Progenitor cell of endocrine pancreas (in vitro differentiated cells): ENCODE measurements around the gene CCDC148. TPM values are rescaled to one million over a fixed set of nuclear protein-coding genes. Genes with fewer than 3 reads are reported as not detected.

ENCODE experiments used
- DNase-seq: peaks from one replicate; pipeline ENCODE4 v3.0.0; 2021; ENCODE audit warnings: low spot score; ENCODE audit not compliant: unreplicated experiment
- H3K27ac Mint-ChIP-seq: 2 replicates; pipeline ENCODE4 v1.8.0; 2021; ENCODE audit warnings: mild to moderate bottlenecking, moderate library complexity, mixed read lengths
- H3K27me3 Mint-ChIP-seq: 2 replicates; pipeline ENCODE4 v1.8.0; 2021; ENCODE audit warnings: mixed read lengths
- H3K36me3 Mint-ChIP-seq: 2 replicates; pipeline ENCODE4 v1.8.0; 2022; ENCODE audit warnings: mixed read lengths; ENCODE audit not compliant: insufficient read depth
- H3K4me1 Mint-ChIP-seq: 2 replicates; pipeline ENCODE4 v1.8.0; 2021; ENCODE audit warnings: low read depth, mixed read lengths
- H3K4me3 Mint-ChIP-seq: 2 replicates; pipeline ENCODE4 v1.8.0; 2021; ENCODE audit warnings: low read depth, mild to moderate bottlenecking, moderate library complexity, mixed read lengths
- H3K9me3 Mint-ChIP-seq: 2 replicates; pipeline ENCODE4 v1.8.0; 2021; ENCODE audit warnings: low read depth, mixed read lengths
- CTCF ChIP-seq: fragments of 200-600 bp; sonication (generic); IDR thresholded peaks from one replicate; pipeline ENCODE4 v1.5.0; 2021; ENCODE audit warnings: antibody characterized with exemption, mild to moderate bottlenecking; ENCODE audit not compliant: unreplicated experiment
- total RNA-seq: library from RNA; stranded (reverse); gene quantifications from 2 replicates; pipeline ENCODE4 v1.2.1, GENCODE V29; 2021

Gene CCDC148
- total RNA-seq, 1 donor from 2014 or later: 3.9 TPM

GRCh38 chr2:158270536-158270935 is 186.0 kb downstream of the CCDC148 start:
- no peak for DNase-seq
- Mint-ChIP-seq H3K36me3 (no peaks in the 10 kb centered on the region), H3K27me3 (no peaks in the 10 kb centered on the region)

GRCh38 chr2:158269143-158269542 is 187.4 kb downstream of the CCDC148 start:
- no peak for DNase-seq
- no peaks in the 10 kb centered on the region for H3K4me1 Mint-ChIP-seq
- H3K36me3 Mint-ChIP-seq: no peaks in the 10 kb centered on the region
- TF ChIP-seq CTCF: no peak
- no peaks in the 10 kb centered on the region for H3K9me3 Mint-ChIP-seq
- no peak overlapping the region for H3K27ac Mint-ChIP-seq
- no peak overlapping the region for H3K4me3 Mint-ChIP-seq
- H3K27me3 Mint-ChIP-seq: no peaks in the 10 kb centered on the region

More at GRCh38 chr2:158270536-158270935, 186.0 kb downstream of the CCDC148 start:
- TF ChIP-seq CTCF: no peak
- Mint-ChIP-seq H3K27ac (no peak overlapping the region), H3K4me1 (no peaks in the 10 kb centered on the region), H3K9me3 (no peaks in the 10 kb centered on the region), H3K4me3 (no peak overlapping the region)

GRCh38 chr2:158266111-158266510 is 190.4 kb downstream of the CCDC148 start:
- DNase-seq: no peak
- no peak for TF ChIP-seq CTCF
- no peaks in the 10 kb centered on the region for H3K36me3 Mint-ChIP-seq
- no peaks in the 10 kb centered on the region for H3K4me1 Mint-ChIP-seq
- no peaks in the 10 kb centered on the region for H3K27me3 Mint-ChIP-seq
- H3K27ac Mint-ChIP-seq: no peak overlapping the region
- peaks cover 6% of the 10 kb centered on the region for H3K9me3 Mint-ChIP-seq
- H3K4me3 Mint-ChIP-seq: no peak overlapping the region

GRCh38 chr2:158255257-158255656 is 201.3 kb downstream of the CCDC148 start:
- Mint-ChIP-seq H3K4me1 (peaks cover 6% of the 10 kb centered on the region), H3K36me3 (no peaks in the 10 kb centered on the region), H3K27me3 (no peaks in the 10 kb centered on the region), H3K9me3 (no peaks in the 10 kb centered on the region), H3K27ac (no peak overlapping the region), H3K4me3 (no peak overlapping the region)
- DNase-seq: no peak
- TF ChIP-seq CTCF: no peak

GRCh38 chr2:158253170-158253569 is 203.4 kb downstream of the CCDC148 start:
- no peak overlapping the region for H3K4me3 Mint-ChIP-seq
- H3K36me3 Mint-ChIP-seq: no peaks in the 10 kb centered on the region
- no peaks in the 10 kb centered on the region for H3K9me3 Mint-ChIP-seq
- no peak overlapping the region for H3K27ac Mint-ChIP-seq
- no peak for DNase-seq
- peaks cover 6% of the 10 kb centered on the region for H3K4me1 Mint-ChIP-seq
- no peaks in the 10 kb centered on the region for H3K27me3 Mint-ChIP-seq
- TF ChIP-seq CTCF: no peak
